HG03571 (cell line): Measurements from ENCODE around the gene RFC2.
"Not testable (repeated sequence)": the region's sequence is repeated elsewhere in the genome, so short reads cannot be mapped to it uniquely, and the experiment has no call there.

Experiments used
- ATAC-seq: cut with Tn5 transposase; IDR thresholded peaks from one replicate; pipeline ENCODE4 v1.9.1; 2021; ENCODE audit not compliant: unreplicated experiment

The RFC2 gene

DNA sequence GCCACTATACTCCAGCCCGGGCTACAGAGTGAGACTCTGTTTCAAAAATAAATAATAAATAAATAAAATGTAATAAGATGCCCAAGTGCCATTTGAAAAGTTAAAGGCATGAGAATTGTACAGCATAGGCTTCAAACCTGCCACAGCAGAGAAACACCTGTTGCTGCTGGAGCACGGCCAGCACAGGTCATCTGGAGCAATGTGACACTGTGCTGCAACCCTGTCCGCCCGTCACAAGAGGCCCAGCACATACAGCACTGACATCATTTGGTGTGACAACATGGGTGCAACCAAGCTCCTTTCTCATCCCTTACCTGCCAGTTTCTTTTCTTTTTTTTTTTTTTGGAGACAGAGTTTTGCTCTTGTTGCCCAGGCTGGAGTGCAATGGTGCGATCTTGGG lies 1.3 kb downstream of the RFC2 start:
- ATAC-seq: no peak

DNA sequence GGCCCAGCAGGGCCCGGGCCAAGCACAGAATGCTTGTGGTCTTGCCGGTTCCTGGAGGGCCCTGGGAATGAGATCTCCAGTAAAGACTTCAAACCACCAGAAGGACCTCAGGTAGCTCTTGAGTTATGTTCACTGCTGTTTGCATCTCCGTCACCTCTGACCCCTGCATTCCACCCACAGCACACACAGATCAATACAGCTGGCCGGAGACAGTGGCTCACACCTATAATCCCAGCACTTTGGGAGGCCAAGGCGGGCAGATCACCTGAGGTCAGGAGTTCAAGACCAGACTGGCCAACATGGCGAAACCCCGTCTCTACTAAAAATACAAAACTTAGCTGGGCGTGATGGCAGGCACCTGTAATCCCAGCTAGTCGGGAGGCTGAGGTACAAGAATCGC lies 5.1 kb downstream of the RFC2 start:
- ATAC-seq: not testable (repeated sequence)

DNA sequence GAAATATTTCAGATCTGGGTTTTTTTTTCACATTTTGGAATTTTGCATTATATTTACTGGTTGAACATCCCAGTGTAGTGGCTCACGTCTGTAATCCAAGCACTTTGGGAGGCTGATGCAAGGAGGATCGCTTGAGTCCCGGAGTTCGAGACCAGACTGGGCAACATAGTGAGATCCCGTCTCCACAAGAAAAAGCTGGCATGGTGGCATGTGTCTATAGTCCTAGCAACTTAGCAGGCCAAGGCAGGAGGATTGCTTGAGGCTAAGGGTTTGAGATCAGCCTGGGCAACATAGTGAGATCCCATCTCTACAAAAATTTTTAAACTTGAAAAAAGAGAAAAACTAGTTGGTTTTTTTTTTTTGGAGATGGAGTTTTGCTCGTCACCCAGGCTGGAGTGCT lies 6.0 kb downstream of the RFC2 start:
- ATAC-seq: no peak

GRCh38 chr7:74246497-74246896 lies 7.7 kb downstream of the RFC2 start:
- no peak for ATAC-seq

- no peak for ATAC-seq
Observed at GRCh38 chr7:74242122-74242443, 12.1 kb downstream of the RFC2 start.

- ATAC-seq: no peak
Observed at GRCh38 chr7:74240482-74240881, 13.7 kb downstream of the RFC2 start.

DNA sequence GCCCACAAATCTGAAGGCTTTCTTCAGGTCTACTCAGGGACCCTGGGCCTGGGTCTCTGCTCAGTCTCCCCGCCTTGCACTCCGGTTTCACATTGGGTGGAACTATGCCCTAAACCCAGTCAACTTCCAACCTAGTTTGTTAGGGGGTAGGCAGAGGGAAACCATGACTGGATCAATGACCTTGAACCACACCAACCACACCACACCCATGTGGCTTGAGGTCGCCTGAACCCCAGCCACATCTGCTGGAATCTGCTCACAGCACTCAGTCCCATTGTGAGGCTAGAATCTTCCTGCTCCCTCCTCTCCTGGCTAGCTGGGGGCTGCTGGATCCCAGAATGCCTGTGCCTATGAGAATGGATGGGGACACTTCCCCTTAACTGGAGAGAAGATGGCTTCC lies 17.9 kb downstream of the RFC2 start:
- no peak for ATAC-seq

GRCh38 chr7:74235518-74236268 lies 18.5 kb downstream of the RFC2 start:
- no peak for ATAC-seq

DNA sequence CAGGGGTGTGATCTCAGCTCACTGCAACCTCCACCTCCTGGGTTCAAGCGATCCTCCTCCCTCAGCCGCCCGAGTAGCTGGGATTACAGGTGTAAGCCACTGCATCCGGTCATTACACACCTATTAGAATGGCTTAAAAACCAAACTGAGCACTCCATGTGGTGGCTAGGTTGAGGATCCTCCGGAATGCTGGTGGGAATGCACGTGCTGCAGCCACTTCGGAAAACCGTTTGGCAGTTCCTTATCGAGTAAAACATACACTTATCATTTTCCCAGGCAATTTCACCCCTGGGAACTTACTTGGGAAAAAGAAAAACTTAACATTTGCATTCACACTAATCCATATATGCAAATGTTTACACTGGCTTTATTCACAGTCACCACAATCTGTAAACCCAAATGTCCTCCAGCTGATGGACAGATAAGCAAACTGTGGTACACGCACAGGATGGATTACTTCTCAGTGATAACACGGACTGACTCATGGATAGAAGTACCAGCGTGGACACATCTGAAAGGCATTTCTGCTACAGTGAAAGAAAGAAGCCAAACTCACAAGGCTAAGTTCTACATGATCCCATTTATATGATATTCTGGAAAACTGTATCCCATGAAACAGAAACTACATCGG lies 20.4 kb downstream of the RFC2 start:
- ATAC-seq: no peak

DNA sequence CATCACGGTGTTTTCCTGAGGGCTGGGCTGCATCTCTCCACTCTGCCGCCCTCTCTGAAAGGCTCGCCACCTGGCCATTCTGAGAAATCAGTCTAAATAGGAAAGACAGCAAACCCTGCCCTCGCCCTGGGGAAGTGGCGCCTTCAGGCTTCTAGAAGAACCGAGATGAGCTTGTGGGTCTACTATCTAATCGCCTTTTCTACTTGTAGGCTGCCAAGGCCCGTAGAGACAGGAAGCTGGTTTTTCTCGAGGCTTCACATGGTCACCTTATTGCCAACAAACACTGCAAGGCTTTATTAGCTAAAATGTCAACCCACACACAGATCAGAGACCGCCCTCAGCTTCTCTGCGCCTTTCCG lies 23.0 kb downstream of the RFC2 start:
- peak; percentile 64 for ATAC-seq

DNA sequence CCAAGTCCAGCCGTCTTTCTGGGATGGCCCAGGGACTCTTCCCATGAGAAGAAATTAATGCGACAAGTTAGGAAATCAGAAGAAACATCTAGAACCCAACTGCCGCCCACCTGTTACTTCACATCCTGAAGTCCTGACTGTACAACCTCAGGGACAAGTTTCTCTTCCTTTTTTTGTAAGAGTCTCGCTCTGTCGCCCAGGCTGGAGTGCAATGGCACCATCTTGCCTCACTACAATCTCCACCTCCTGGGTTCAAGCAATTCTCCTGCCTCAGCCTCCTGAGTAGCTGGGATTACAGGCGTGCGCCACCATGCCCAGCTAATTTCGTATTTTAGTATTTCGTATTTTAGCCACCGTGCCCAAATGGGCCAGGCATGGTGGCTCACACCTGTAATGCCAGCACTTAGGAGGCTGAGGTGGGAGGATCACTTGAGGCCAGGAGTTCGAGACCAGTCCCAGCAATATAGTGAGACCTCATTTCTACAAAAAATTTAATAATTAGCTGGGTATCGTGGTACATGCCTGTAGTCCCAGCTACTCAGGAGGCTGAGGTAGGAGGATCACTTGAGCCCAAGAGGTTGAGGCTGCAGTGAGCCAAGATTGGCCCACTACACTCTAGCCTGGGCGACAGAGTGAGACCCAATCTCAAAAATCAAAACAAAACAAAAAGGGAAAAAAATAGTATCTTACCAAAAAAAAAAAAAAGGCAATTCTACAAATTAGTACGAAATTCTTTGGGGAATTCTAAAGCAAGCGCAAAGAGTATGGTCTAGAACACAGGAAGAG lies 23.6 kb downstream of the RFC2 start:
- no peak for ATAC-seq

GRCh38 chr7:74228951-74229900 lies 25.0 kb downstream of the RFC2 start:
- ATAC-seq: no peak

GRCh38 chr7:74226633-74227032 lies 27.6 kb downstream of the RFC2 start:
- no peak for ATAC-seq

DNA sequence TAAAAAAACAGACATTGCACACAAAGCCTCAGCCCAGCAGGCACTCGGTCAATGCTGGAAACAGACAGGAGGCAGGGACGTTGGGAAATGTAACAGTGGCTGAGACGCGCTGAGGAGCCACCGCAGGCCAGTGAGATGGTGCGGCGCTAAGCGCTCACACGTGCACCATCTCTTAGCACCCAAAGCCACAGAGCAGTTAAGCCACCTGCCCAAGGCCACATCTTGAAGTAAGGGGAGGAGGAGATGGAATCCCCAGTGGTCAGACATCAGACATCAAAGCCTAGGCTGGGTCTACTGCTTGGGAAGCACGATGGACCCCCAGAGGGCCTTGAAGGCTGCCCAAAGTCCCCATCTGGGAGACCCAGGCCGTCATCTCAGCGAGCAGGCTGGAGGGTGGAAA lies 28.8 kb downstream of the RFC2 start:
- no peak for ATAC-seq

DNA sequence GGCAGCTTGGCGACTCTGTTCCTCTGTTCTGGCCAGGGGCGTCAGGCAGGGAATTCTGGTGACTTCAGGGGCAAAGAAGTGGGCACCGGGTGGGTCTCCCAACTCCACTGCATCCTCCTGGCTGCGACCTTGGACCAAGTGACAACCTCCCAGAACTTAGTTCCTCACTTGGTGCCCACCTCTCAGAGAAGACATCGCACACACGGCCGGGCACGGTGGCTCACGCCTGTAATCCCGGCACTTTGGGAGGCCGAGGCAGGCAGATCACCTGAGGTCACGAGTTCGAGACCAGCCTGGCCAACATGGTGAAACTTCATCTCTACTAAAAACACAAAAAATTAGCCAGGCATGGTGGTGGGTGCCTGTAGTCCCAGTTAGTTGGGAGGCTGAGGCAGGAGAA lies 29.3 kb downstream of the RFC2 start:
- ATAC-seq: not testable (repeated sequence)

DNA sequence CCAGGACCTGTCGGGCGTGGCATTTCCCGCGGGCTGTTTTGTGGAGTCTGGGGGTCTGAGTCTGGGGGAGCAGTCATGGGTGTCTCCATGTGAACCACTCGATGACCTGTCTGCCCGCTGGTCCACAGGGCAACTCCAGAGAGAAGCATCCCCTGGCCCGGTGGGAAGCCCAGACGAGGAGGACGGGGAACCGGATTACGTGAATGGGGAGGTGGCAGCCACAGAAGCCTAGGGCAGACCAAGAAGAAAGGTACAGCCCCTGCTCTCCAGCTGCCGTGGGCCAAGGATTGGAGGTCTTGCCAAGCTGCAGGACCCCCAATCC lies 29.7 kb downstream of the RFC2 start:
- no peak for ATAC-seq

DNA sequence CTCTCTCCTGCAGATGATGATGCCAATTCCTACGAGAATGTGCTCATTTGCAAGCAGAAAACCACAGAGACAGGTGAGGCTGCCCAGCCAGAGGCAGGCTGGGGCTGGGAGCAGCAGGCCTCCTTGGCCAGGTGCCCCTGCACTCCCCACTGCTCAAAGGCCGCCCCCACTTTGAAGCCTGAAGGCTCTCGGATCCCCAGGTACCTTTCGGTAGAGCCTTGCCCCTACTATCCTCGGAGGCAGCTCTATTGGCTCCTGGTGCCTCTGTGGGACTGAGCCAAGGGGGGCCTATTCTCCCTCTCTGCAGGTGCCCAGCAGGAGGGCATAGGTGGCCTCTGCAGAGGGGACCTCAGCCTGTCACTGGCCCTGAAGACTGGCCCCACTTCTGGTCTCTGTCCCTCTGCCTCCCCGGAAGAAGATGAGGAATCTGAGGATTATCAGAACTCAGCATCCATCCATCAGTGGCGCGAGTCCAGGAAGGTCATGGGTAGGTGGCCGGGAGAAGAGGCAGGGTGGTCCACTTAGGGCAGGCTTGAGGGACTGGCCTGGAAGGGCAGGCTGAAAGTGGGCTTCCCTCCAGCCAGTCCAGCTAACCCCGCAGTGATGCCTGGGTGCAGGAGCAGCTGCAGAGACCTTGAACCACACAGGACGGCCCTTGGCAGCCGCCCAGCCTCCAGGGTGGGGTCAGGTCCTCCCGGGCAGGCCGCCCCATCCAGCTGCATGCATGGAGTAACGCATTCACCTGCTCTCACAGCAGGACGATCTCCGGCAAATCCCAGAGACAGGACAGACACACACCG lies 30.3 kb downstream of the RFC2 start:
- no peak for ATAC-seq

GRCh38 chr7:74222851-74223710 lies 31.1 kb downstream of the RFC2 start:
- no peak for ATAC-seq

DNA sequence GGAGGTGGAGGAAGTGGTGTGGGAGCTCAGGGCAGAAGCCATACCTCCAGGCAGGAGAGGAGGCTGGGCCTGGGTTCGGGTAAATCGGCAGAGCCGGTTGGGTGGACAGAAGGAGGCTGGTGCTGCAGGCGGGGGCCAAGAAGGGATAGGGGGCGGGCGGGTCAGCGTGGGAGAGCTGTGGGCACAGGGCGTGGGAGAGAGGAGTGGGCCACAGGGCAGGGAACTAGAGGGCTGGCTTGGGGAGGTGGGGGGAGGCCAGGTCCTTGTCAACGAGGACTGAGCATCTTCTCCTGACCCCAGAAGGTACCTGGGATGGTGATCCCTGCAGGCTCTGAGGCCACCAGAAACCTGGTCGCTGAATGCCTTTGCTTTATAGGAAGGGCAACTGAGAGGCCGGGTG lies 32.5 kb downstream of the RFC2 start:
- ATAC-seq: no peak

DNA sequence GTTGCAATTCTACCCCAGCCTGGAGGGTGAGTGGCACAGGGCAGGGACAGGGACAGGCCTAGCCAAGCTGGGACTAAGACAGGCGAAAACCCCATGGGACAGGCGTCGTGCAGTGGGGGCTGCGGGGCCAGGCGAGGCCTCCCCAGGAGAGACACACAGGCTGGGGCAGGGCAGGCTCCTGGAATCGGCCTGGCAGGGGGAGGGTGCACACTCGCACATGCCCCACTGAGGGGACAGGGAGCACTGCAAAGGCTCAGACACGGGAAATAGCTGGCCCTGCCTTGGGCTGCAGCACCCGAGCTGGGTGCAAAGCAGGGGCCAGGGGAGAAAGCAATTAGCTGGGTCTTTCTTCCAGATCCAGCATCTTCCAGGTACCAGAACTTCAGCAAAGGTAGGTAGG lies 34.0 kb downstream of the RFC2 start:
- ATAC-seq: no peak
